ENCODE results near the gene KRTAP10-2.
"Not testable (repeated sequence)": the region's sequence is repeated elsewhere in the genome, so short reads cannot be mapped to it uniquely, and the experiment has no call there.

The KRTAP10-2 gene

DNA sequence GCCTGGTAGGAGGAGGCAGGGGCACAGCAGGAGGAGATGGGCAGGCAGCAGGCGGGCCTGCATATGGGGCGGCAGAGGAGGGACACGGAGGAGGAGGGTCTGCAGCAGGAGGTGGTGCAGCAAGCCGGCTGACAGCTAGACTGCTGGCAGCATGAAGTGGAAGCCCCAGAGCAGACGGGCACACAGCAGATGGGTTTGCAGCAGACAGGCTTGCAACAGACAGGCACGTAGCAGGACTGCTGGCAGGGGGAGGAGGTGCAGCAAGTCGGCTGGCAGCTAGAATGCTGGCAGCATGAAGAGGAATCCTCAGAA, 28.5 kb upstream of the KRTAP10-2 start:
- DNase-seq (ENCODE audit: extremely low read depth, low read depth): no peak
- TF ChIP-seq, protein P1, sequence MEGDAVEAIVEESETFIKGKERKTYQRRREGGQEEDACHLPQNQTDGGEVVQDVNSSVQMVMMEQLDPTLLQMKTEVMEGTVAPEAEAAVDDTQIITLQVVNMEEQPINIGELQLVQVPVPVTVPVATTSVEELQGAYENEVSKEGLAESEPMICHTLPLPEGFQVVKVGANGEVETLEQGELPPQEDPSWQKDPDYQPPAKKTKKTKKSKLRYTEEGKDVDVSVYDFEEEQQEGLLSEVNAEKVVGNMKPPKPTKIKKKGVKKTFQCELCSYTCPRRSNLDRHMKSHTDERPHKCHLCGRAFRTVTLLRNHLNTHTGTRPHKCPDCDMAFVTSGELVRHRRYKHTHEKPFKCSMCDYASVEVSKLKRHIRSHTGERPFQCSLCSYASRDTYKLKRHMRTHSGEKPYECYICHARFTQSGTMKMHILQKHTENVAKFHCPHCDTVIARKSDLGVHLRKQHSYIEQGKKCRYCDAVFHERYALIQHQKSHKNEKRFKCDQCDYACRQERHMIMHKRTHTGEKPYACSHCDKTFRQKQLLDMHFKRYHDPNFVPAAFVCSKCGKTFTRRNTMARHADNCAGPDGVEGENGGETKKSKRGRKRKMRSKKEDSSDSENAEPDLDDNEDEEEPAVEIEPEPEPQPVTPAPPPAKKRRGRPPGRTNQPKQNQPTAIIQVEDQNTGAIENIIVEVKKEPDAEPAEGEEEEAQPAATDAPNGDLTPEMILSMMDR (IDR thresholded peaks at IDR 0.05; ENCODE audit: low read depth, low read length, missing control alignments): no peak
- H3K4me3 ChIP-seq (replicated peaks; ENCODE audit: low read depth, low read length): no peak overlapping the region

DNA sequence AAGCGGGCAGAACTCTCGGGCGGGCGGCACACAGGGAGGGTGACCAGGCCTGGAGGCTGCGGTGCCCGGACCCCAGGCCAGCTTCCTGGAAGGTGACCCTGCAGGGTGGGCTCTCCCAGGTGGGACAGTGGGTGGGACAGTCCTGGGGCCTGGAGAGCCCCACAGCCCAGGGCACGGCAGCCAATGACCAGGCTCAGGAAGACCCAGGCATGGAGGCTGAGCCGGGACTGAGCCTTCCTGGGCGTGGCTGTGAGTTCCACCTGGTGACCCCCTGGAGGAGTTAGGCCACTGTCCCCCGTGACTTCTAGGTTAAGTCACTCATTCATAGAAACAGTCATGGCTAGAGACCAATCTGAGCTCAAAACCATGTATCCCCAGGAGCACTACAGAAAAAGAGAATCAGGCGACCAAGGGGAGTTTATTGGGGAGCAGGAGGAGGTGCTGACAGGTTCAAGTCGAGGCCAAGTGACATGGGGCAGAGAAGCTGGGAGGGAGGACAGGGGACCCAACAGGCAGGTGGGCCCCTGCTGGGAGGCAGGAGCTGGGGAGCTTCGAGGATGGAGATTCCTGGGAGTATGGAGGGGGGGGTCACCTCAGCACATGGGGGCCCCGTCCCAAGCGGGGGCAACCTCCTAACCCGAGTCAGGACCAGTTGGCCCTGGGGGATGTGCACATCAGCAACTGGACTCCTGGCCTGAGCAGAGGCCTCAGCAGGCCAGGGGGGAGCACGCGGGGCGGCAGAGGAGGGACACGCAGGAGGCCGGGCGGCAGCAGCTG, 27.9 kb upstream of the KRTAP10-2 start:
- TF ChIP-seq, protein P1 (IDR thresholded peaks at IDR 0.05; ENCODE audit: low read depth, low read length, missing control alignments): no peak
- DNase-seq (ENCODE audit: extremely low read depth, low read depth): no peak
- H3K4me3 ChIP-seq (replicated peaks; ENCODE audit: low read depth, low read length): no peak overlapping the region

DNA sequence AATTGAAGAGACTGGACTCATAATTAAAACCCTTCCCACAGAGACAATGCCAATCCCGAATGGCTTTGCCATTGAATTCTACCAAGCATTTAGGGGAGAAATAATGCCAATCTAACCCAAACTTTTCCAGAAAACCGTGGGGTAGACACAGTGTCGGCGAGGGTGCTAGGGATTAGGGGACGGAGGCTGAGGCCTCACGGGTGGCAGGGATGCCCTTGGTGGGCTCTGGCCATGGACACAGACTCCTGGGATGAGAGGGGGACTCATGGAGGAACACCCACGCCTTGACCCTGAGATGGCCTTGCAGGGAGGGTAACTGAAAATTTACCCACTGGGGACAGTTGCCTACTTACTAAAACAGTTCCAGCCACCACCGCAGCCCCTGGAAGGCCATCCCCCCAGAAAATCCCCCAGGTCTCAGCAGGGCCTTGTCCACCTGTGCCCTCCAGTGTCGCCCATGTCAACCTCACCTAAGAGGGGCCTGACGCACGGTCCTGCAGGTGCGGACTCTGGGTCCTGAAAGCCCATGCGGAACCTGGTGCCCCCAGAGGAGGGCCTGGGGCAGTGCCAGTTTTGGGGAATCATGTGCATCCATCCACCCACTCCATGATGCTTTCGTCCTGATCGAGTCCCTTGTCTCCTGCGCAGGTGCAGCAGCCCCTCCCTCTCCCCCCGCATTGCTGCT, 27.2 kb upstream of the KRTAP10-2 start:
- TF ChIP-seq, protein P1 (IDR thresholded peaks at IDR 0.05; ENCODE audit: low read depth, low read length, missing control alignments): no peak
- H3K4me3 ChIP-seq (replicated peaks; ENCODE audit: low read depth, low read length): no peak overlapping the region
- DNase-seq (ENCODE audit: extremely low read depth, low read depth): no peak

DNA sequence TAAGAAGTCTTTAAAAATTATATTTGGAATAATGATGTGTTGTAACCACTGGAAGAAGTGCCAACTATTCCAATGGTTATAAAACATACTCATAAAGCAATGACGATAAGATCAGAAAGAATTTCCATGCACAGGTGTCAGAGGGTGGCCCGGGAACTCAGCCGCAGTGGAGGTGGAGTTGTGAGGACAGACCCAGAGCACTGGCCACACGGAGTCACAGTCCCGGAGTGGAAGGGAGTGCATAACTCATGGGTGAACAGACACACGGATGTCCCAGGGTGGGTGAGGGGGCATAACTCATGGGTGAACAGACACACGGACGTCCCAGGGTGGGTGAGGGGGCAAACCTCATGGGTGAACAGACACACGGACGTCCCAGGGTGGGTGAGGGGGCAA, 24.7 kb upstream of the KRTAP10-2 start:
- TF ChIP-seq, protein P1 (IDR thresholded peaks at IDR 0.05; ENCODE audit: low read depth, low read length, missing control alignments): no peak
- no peak overlapping the region for H3K4me3 ChIP-seq (replicated peaks; ENCODE audit: low read depth, low read length)
- DNase-seq (ENCODE audit: extremely low read depth, low read depth): no peak

DNA sequence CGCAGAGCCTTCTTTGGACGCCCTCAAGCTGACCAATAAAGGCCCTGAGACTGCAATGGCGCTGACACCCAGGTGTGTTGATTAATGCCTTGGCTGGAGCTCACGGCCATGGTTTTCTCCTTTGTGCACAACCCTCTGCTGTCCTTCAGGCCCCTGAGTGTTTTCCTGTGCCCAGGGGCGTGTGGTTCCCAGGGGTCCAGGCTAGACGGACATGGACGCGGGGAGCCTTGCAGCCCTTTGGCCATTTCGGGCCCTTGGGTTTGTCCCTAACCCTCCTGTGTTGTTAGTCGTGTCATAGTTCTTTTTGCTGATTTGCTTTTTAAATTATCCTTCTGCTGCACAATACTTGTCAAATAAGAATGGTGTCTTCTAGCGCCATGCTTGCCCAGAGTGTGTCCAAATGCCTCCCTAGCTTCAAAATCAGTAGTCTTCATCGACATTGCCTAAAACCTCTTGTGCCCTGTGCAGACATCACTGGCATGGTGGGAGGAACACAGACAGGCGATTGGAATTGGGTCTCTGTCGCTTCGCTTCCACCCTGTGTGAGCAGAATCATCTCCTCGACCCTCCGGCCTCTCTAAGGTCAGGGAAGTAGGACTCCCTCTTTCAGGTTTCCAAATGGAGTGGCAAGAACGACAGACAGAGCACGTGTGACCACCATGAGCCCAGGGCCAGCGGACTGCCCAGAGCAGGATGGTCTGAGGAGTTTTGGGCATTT, 24.2 kb upstream of the KRTAP10-2 start:
- no peak overlapping the region for H3K4me3 ChIP-seq (replicated peaks; ENCODE audit: low read depth, low read length)
- DNase-seq (ENCODE audit: extremely low read depth, low read depth): no peak
- TF ChIP-seq, protein P1 (IDR thresholded peaks at IDR 0.05; ENCODE audit: low read depth, low read length, missing control alignments): no peak

DNA sequence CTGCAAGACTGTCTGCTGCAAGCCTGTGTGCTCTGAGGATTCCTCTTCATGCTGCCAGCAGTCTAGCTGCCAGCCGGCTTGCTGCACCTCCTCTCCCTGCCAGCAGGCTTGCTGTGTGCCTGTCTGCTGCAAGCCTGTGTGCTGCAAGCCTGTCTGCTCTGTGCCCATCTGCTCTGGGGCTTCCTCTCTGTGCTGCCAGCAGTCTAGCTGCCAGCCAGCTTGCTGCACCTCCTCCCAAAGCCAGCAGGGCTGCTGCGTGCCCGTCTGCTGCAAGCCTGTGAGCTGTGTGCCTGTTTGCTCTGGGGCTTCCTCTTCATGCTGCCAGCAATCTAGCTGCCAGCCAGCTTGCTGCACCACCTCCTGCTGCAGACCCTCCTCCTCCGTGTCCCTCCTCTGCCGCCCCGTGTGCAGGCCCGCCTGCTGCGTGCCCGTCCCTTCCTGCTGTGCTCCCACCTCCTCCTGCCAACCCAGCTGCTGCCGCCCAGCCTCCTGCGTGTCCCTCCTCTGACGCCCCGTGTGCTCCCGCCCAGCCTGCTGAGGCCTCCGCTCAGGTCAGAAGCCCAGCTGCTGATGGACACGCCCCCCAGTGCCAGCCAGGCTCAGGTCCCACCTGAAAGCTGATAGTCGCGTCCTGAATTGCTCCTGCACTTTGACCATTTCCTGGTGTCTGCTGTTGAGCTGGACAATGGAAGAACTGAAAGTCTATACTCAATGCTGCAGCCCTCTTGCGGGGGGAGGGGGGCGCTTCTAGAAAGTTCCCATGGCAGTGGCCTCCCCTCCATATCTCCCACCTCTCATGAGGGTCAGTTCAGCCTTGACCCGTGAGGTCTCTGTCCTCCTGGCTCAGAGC, 23.4 kb upstream of the KRTAP10-2 start:
- H3K4me3 ChIP-seq (replicated peaks; ENCODE audit: low read depth, low read length): no peak overlapping the region
- no peak for DNase-seq (ENCODE audit: extremely low read depth, low read depth)

DNA sequence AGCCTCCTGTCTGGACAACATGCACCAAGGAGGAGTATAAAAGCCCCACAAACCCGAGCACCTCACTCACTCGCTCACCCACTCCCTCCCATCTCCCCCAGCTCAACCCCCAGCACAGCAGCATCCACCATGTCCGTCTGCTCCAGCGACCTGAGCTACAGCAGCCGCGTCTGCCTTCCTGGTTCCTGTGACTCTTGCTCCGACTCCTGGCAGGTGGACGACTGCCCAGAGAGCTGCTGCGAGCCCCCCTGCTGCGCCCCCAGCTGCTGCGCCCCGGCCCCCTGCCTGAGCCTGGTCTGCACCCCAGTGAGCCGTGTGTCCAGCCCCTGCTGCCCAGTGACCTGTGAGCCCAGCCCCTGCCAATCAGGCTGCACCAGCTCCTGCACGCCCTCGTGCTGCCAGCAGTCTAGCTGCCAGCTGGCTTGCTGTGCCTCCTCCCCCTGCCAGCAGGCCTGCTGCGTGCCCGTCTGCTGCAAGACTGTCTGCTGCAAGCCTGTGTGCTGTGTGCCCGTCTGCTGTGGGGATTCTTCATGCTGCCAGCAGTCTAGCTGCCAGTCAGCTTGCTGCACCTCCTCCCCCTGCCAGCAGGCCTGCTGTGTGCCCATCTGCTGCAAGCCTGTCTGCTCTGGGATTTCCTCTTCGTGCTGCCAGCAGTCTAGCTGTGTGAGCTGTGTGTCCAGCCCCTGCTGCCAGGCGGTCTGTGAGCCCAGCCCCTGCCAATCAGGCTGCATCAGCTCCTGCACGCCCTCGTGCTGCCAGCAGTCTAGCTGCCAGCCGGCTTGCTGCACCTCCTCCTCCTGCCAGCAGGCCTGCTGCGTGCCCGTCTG, 22.5 kb upstream of the KRTAP10-2 start, which contains the start of gene KRTAP10-4:
KRTAP10-4 (plus strand) TSS at position 100 of the 827 bp plus-strand sequence; CDS start at position 130, 30 bp downstream.
- not testable (repeated sequence) for H3K4me3 ChIP-seq (replicated peaks; ENCODE audit: low read depth, low read length); DNase-seq (ENCODE audit: extremely low read depth, low read depth)

More for the DNA sequence above, 23.4 kb upstream of the KRTAP10-2 start:
- TF ChIP-seq, protein P1 (IDR thresholded peaks at IDR 0.05; ENCODE audit: low read depth, low read length, missing control alignments): no peak

Measured in HFF-Myc (cell line).